Measurements from ENCODE around the gene CCDC88C.

DNA sequence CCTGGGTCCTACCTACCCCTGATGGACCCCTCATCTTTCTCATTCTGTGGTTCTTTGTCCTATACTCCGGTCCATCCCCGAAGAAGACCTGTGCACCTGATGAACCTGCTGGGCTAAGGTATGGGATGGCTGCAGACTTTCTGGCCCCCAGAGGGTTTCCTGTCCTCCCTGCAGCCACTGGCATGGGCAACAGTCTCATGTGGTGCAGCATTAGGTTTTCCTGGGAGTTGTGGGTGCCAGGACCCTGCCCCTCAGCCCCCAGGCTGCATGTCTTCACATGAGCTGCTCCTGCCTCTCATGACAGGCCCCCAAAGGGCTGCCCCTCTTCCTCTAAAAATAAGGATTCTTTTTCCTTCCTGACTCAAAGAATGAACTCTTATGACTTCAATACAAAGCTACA is 100.9 kb downstream of the CCDC88C start:
- TF ChIP-seq, protein P1, sequence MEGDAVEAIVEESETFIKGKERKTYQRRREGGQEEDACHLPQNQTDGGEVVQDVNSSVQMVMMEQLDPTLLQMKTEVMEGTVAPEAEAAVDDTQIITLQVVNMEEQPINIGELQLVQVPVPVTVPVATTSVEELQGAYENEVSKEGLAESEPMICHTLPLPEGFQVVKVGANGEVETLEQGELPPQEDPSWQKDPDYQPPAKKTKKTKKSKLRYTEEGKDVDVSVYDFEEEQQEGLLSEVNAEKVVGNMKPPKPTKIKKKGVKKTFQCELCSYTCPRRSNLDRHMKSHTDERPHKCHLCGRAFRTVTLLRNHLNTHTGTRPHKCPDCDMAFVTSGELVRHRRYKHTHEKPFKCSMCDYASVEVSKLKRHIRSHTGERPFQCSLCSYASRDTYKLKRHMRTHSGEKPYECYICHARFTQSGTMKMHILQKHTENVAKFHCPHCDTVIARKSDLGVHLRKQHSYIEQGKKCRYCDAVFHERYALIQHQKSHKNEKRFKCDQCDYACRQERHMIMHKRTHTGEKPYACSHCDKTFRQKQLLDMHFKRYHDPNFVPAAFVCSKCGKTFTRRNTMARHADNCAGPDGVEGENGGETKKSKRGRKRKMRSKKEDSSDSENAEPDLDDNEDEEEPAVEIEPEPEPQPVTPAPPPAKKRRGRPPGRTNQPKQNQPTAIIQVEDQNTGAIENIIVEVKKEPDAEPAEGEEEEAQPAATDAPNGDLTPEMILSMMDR (IDR thresholded peaks at IDR 0.05), result no peak
- no peak for TF ChIP-seq POLR2A (IDR thresholded peaks at IDR 0.05)
- TF ChIP-seq EP300 (IDR thresholded peaks at IDR 0.05), result no peak
